ENCODE data around the gene PCYT2. TPM values are rescaled to one million over a fixed set of nuclear protein-coding genes. Genes with fewer than 3 reads are reported as not detected.

The PCYT2 gene
- total and polyA plus RNA-seq, 9 of the 15 experiments (the other 6 are each of a cell fraction or from before 2014, with no cell fraction given) = 0.92 to 134 (median 82.5) TPM

GRCh38 chr17:81890447-81891302 is 20.5 kb downstream of the PCYT2 start (continued):
- TF ChIP-seq SAP30 (IDR thresholded peaks at IDR 0.05; ENCODE audit: borderline replicate concordance, insufficient read depth, low read depth, low read length, poor library complexity, severe bottlenecking) = peak; percentile 58
- TF ChIP-seq XRCC5 (IDR thresholded peaks at IDR 0.05; ENCODE audit: low read depth, low read length) = no peak
- no peak for TF ChIP-seq THAP7 (CRISPR knock-in tag; IDR thresholded peaks at IDR 0.05)
- TF ChIP-seq LCOR (CRISPR knock-in tag; IDR thresholded peaks at IDR 0.05) = 0 out of 2 replicates have a peak, but pooled peaks have one; percentile 48
- no peak for TF ChIP-seq ZNF121 (CRISPR knock-in tag; conservative IDR thresholded peaks at IDR 0.05)
- no peak for TF ChIP-seq ZNF3 (CRISPR knock-in tag; IDR thresholded peaks at IDR 0.05)
- TF ChIP-seq MCM5 (IDR thresholded peaks at IDR 0.05; ENCODE audit: low read depth) = no peak
- TF ChIP-seq SRSF3 (IDR thresholded peaks at IDR 0.05; ENCODE audit: insufficient read depth, low read length) = 0 out of 2 replicates have a peak, but pooled peaks have one; percentile 66
- TF ChIP-seq FOXP4 (CRISPR knock-in tag; IDR thresholded peaks at IDR 0.05; ENCODE audit: borderline replicate concordance) = no peak
- no peak for TF ChIP-seq TRIM25 (IDR thresholded peaks at IDR 0.05; ENCODE audit: borderline replicate concordance)
- no peak for TF ChIP-seq TARDBP (IDR thresholded peaks at IDR 0.05)
- peak; percentile 36; the same call in 1 of the 2 replicates for TF ChIP-seq MYC (IDR thresholded peaks at IDR 0.05; ENCODE audit: low read depth, low read length)
- no peak for TF ChIP-seq MYC (CRISPR knock-in tag; IDR thresholded peaks at IDR 0.05; ENCODE audit: borderline replicate concordance, low read depth)
- peak; percentile 23 for TF ChIP-seq KDM5B (IDR thresholded peaks at IDR 0.05; ENCODE audit: insufficient replicate concordance, low read depth, low read length)
- no peak for TF ChIP-seq MCM3 (IDR thresholded peaks at IDR 0.05)
- no peak for TF ChIP-seq TAF1 (IDR thresholded peaks at IDR 0.05; ENCODE audit: control insufficient read depth, extremely low read depth, insufficient read depth, low read length, severe bottlenecking)
- TF ChIP-seq RBFOX2 (IDR thresholded peaks at IDR 0.05; ENCODE audit: low read depth, low read length) = peak; percentile 66
- TF ChIP-seq HOXB6 (CRISPR knock-in tag; IDR thresholded peaks at IDR 0.05; ENCODE audit: borderline replicate concordance) = no peak
- no peak for TF ChIP-seq ZNF316 (IDR thresholded peaks at IDR 0.05)
- TF ChIP-seq NBN (IDR thresholded peaks at IDR 0.05; ENCODE audit: low read depth) = no peak
- TF ChIP-seq SOX6 (IDR thresholded peaks at IDR 0.05) = no peak
- TF ChIP-seq E2F4 (CRISPR knock-in tag; IDR thresholded peaks at IDR 0.05; ENCODE audit: low read depth) = no peak
- TF ChIP-seq SMARCA4 (IDR thresholded peaks at IDR 0.05) = no peak
